Measurements from ENCODE around the gene TXLNB. TPM values are rescaled to one million over a fixed set of nuclear protein-coding genes. Genes with fewer than 3 reads are reported as not detected.

The TXLNB gene
- total and polyA plus RNA-seq, 2 experiments from 2014 or later = 0.37 to 0.50 TPM

GRCh38 chr6:139303185-139303584 is 11.4 kb upstream of the TXLNB start:
- H3K9me3 ChIP-seq (ENCODE audit: low read depth) = no peaks in the 10 kb centered on the region
- 94% methylated on average over 2 of the region's 2 CpGs for WGBS (ENCODE audit: low lambda C conversion rate, missing lambda C conversion rate)

GRCh38 chr6:139297921-139298320 is 6.1 kb upstream of the TXLNB start:
- Histone ChIP-seq H3K9me3 (ENCODE audit: low read depth) (no peaks in the 10 kb centered on the region), H3K79me2 (no peaks in the 10 kb centered on the region), H3K4me2 (no peak overlapping the region), H4K20me1 (ENCODE audit: insufficient read depth, poor library complexity, severe bottlenecking) (no peaks in the 10 kb centered on the region), H3K4me1 (ENCODE audit: insufficient read depth) (no peaks in the 10 kb centered on the region), H3K36me3 (replicated peaks; ENCODE audit: insufficient read depth, low read depth) (no peaks in the 10 kb centered on the region), H2AFZ (no peak overlapping the region), H3K9me2 (replicated peaks; ENCODE audit: insufficient read depth) (no peaks in the 10 kb centered on the region), H3K4me3 (no peak overlapping the region), H3K27ac (no peak overlapping the region), H3K27me3 (no peaks in the 10 kb centered on the region)
- no peak for DNase-seq (ENCODE audit: low spot score)
- TF ChIP-seq CTCF (IDR thresholded peaks at IDR 0.05; ENCODE audit: poor library complexity) = no peak
- TF ChIP-seq EZH2phosphoT487 (IDR thresholded peaks at IDR 0.05; ENCODE audit: low read depth, severe bottlenecking, unreplicated experiment) = no peak
- TF ChIP-seq EZH2 (IDR thresholded peaks at IDR 0.05; ENCODE audit: borderline replicate concordance) = no peak

More at GRCh38 chr6:139303185-139303584, 11.4 kb upstream of the TXLNB start:
- no peaks in the 10 kb centered on the region for H4K20me1 ChIP-seq (ENCODE audit: insufficient read depth, poor library complexity, severe bottlenecking)
- no peaks in the 10 kb centered on the region for H3K4me1 ChIP-seq (ENCODE audit: insufficient read depth)
- H3K79me2 ChIP-seq = no peaks in the 10 kb centered on the region
- no peak overlapping the region for H3K4me3 ChIP-seq
- no peaks in the 10 kb centered on the region for H3K27me3 ChIP-seq
- TF ChIP-seq CTCF (IDR thresholded peaks at IDR 0.05; ENCODE audit: poor library complexity) = no peak
- TF ChIP-seq EZH2phosphoT487 (IDR thresholded peaks at IDR 0.05; ENCODE audit: low read depth, severe bottlenecking, unreplicated experiment) = no peak
- no peak for TF ChIP-seq EZH2 (IDR thresholded peaks at IDR 0.05; ENCODE audit: borderline replicate concordance)
- no peaks in the 10 kb centered on the region for H3K36me3 ChIP-seq (replicated peaks; ENCODE audit: insufficient read depth, low read depth)
- no peak overlapping the region for H3K4me2 ChIP-seq
- H2AFZ ChIP-seq = no peak overlapping the region
- no peaks in the 10 kb centered on the region for H3K9me2 ChIP-seq (replicated peaks; ENCODE audit: insufficient read depth)
- DNase-seq (ENCODE audit: low spot score) = no peak
- H3K27ac ChIP-seq = no peak overlapping the region

- H3K36me3 ChIP-seq (replicated peaks; ENCODE audit: insufficient read depth, low read depth) = no peaks in the 10 kb centered on the region
- no peak for TF ChIP-seq EZH2 (IDR thresholded peaks at IDR 0.05; ENCODE audit: borderline replicate concordance)
- TF ChIP-seq EZH2phosphoT487 (IDR thresholded peaks at IDR 0.05; ENCODE audit: low read depth, severe bottlenecking, unreplicated experiment) = no peak
- TF ChIP-seq CTCF (IDR thresholded peaks at IDR 0.05; ENCODE audit: poor library complexity) = no peak
- H2AFZ ChIP-seq = no peak overlapping the region
- no peaks in the 10 kb centered on the region for H3K9me3 ChIP-seq (ENCODE audit: low read depth)
- no peak for DNase-seq (ENCODE audit: low spot score)
- no peak overlapping the region for H3K4me2 ChIP-seq
- no peaks in the 10 kb centered on the region for H3K79me2 ChIP-seq
- 82% methylated on average over 1 of the region's 1 CpG for WGBS (ENCODE audit: low lambda C conversion rate, missing lambda C conversion rate)
- H4K20me1 ChIP-seq (ENCODE audit: insufficient read depth, poor library complexity, severe bottlenecking) = no peaks in the 10 kb centered on the region
- H3K27ac ChIP-seq = no peak overlapping the region
- H3K27me3 ChIP-seq = no peaks in the 10 kb centered on the region
- no peaks in the 10 kb centered on the region for H3K4me1 ChIP-seq (ENCODE audit: insufficient read depth)
- no peaks in the 10 kb centered on the region for H3K9me2 ChIP-seq (replicated peaks; ENCODE audit: insufficient read depth)
- H3K4me3 ChIP-seq = no peak overlapping the region
These were observed 5.1 kb upstream of the TXLNB start for GRCh38 chr6:139296927-139297326.

- DNase-seq (ENCODE audit: low spot score) = no peak
- Histone ChIP-seq H3K4me3 (no peak overlapping the region), H3K36me3 (replicated peaks; ENCODE audit: insufficient read depth, low read depth) (no peaks in the 10 kb centered on the region), H3K9me2 (replicated peaks; ENCODE audit: insufficient read depth) (no peaks in the 10 kb centered on the region), H3K4me2 (no peak overlapping the region), H3K27ac (no peak overlapping the region), H2AFZ (no peak overlapping the region), H3K4me1 (ENCODE audit: insufficient read depth) (peaks cover 3% of the 10 kb centered on the region), H3K27me3 (no peaks in the 10 kb centered on the region), H3K79me2 (no peaks in the 10 kb centered on the region), H3K9me3 (ENCODE audit: low read depth) (no peaks in the 10 kb centered on the region), H4K20me1 (ENCODE audit: insufficient read depth, poor library complexity, severe bottlenecking) (no peaks in the 10 kb centered on the region)
- no peak for TF ChIP-seq EZH2phosphoT487 (IDR thresholded peaks at IDR 0.05; ENCODE audit: low read depth, severe bottlenecking, unreplicated experiment)
- TF ChIP-seq EZH2 (IDR thresholded peaks at IDR 0.05; ENCODE audit: borderline replicate concordance) = no peak
- no peak for TF ChIP-seq CTCF (IDR thresholded peaks at IDR 0.05; ENCODE audit: poor library complexity)
- WGBS (ENCODE audit: low lambda C conversion rate, missing lambda C conversion rate) = 85% methylated on average over 2 of the region's 2 CpGs
These were observed 4.1 kb upstream of the TXLNB start for GRCh38 chr6:139295901-139296300.

Data from hepatocyte (in vitro differentiated cells).